Stimulated activated CD8-positive, alpha-beta memory T cell treated with anti-CD3 and anti-CD28 coated beads, Interleukin-2, amount 100 ng/mL, for 48 hours (primary cell): ENCODE results near the gene FUBP1.
"Not testable (repeated sequence)": the region's sequence is repeated elsewhere in the genome, so short reads cannot be mapped to it uniquely, and the experiment has no call there.

Source experiments
- DNase-seq, 2 donors: peaks; one replicate each; pipeline ENCODE4 v3.0.0-alpha.2; 2020; ENCODE audit warnings: low read depth in 2 of 2

FUBP1 gene, protein sequence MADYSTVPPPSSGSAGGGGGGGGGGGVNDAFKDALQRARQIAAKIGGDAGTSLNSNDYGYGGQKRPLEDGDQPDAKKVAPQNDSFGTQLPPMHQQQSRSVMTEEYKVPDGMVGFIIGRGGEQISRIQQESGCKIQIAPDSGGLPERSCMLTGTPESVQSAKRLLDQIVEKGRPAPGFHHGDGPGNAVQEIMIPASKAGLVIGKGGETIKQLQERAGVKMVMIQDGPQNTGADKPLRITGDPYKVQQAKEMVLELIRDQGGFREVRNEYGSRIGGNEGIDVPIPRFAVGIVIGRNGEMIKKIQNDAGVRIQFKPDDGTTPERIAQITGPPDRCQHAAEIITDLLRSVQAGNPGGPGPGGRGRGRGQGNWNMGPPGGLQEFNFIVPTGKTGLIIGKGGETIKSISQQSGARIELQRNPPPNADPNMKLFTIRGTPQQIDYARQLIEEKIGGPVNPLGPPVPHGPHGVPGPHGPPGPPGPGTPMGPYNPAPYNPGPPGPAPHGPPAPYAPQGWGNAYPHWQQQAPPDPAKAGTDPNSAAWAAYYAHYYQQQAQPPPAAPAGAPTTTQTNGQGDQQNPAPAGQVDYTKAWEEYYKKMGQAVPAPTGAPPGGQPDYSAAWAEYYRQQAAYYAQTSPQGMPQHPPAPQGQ

DNA sequence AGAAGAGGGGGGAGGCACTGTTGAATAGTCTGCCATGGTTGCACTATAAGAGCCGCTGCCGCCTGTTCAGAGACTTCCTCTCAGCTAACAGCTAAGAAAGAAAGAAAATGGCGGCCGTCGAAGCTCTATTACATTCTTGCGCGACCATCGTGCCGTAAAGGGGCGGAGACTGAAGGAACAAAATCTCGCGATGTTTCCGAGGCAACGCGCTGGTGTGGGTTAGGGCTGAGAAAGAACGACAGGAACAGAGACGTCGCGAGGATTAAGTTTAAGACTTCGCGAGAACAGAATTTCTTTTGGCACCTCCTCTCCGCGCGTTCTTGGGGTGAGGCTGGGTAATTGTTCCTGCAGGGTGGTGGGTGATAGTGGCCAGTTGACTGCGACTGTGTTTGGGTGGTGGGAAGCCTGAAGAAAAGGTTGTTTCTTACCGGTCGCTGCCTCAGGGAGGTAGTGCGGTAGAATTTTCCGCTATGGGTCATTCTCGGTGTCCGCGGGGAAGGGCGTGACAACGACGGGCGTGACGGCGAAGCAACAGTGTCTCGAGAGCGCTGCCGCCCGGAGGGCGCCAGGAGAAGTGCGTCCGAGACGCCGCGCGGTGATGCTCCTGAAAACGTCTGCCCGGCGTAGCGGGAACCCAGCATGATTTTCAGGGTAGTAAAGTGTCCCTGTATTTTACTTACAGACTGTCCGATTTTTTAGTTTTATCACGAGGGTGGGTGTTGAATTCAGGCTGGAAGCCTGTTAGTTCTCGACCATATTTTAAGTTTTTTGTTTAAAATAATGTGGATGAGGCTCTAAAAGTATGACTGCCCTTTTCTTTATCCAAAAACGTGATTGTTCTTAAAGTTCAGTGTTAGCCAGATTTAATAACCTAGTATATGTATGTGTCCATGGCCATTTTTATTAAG, at the start of gene FUBP1:
FUBP1 (minus strand) TSS at position 104 of the 908 bp plus-strand sequence; CDS start at position 36, 68 bp downstream.
- DNase-seq, result peak; percentile 83 to 92

DNA sequence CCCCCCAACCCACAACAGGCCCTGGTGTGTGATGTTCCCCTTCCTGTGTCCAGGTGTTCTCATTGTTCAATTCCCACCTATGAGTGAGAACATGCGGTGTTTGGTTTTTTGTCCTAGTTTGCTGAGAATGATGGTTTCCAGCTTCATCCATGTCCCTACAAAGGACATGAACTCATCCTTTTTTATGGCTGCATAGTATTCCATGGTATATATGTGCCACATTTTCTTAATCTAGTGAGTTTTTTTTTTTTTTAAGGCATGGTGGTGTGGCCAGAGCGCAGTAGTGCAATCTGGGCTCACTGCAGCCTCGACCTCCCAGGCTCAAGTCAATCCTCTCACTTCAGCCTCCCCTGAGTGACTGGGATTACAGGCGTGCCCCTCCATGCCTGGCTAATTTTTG, 42.3 kb upstream of the FUBP1 start:
- not testable (repeated sequence) for DNase-seq

DNA sequence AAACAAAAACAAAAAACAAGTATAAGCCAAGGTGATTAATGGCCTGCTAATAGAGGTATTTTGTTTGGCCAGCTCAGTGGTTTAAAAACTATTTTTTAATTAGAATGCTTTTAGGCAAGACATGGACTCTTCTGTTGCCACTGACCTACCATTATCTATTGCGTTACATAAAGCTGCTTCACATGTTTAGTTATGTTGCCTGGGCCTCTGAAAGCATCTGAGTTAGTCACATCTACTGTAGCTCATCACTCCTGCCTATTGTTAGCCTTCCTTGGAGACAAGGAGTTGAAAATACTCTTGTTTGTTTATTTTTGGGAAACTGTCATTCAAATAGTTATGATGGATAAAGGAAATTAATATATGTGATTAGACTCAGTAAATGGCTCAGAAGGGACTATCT, 40.2 kb upstream of the FUBP1 start:
- no peak for DNase-seq

DNA sequence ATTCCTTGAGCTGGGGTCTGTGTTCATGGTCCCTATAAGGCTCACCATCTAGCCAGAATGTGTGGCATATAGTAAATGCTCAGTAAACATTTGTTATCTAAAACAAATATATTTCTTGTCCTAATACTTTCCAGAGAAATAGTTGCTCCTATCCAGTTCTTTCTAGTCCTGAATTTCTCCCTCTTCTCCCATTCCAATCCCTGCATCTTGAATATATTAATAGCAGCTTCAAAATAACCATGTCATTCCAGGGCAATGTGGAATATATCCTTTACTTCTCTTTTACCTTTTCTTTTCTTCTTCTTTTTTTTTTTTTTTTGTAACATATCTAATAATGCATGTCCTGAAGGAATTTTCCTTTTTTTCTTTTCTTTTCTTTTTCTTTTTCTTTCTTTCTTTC, 36.3 kb upstream of the FUBP1 start:
- no peak for DNase-seq

DNA sequence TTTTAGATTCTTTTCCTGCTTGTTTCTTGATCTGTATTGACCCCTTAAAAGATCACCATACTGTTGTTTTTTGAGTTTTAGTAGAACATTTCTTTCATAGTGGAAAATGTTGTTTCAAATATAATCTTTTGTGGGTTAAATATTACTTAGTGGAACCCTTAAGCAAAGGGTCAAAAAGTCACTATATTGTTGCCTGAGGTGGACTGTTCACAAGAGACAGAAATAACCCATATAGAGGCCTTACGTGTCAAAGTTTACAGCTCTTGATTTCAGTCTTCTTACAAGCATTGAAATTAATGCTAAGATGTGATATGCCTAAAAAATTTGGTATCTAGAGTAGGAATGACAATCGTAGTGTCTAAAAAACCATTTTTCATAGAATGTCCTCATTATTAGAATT, 32.2 kb upstream of the FUBP1 start:
- no peak for DNase-seq

DNA sequence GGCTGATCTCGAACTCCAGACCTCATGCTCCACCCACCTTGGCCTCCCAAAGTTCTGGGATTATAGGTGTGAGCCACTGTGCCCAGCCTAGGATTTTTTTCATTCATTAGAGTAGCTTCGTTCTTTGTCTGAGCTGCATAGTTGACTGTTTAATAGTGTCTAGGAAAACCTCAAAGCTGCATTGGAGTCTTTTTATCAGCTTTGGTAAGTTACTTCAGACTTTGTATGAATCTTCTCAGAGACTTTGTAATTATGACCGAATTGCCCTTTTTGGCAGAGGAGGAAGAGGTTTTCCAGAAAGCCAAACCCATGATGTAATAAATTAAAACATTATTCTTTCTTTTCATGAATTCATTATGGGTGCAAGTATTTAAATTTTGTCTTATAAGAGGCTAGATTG, 31.0 kb upstream of the FUBP1 start:
- no peak for DNase-seq

DNA sequence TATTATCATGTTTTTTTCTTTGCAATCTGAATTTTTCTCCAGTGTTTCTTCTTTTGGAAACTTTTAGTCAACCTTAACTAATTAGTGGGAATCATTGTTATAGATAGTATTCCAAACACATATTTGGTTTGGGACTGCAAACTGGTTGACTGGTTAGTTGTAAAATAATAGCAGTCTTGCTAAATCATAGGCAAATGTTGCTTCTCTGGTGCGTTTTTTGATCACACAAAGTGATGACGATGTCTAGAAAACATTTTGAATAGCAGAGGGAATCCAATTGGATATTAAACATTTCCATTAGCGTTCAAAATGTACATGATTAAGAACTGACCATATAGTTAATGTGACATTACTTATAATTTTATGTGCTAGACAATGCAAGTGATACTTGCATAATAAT, 30.4 kb upstream of the FUBP1 start:
- no peak for DNase-seq

DNA sequence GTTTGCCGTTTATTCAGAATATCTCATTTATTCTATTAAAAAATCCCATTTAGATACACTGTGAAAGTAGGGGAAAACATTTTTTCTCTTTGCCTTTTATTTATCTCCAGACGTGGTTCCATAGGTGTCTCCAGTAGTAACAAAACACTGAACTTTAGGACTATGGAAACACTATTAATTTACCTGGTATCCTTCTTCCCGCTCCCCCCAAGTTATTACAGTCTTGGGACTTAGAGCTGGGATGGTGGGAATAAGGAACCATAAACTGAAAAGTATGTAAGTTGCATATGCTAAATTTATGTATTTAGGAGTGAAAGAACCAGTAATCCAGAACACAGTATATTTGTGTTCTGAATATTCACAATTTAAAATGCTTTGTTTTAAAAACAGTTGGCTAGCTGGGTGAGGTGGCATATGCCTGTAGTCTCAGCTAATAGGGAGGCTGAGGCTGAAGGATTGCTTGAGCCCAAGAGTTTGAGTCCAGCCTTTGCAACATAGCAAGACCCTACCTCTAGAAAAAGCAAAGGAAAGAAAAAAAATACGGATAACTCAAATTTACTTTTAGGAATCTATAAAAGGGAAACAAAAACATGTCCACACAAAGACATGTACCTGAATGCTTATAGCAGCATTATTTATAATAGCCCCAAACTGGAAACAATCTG, 28.9 kb upstream of the FUBP1 start:
- no peak for DNase-seq

DNA sequence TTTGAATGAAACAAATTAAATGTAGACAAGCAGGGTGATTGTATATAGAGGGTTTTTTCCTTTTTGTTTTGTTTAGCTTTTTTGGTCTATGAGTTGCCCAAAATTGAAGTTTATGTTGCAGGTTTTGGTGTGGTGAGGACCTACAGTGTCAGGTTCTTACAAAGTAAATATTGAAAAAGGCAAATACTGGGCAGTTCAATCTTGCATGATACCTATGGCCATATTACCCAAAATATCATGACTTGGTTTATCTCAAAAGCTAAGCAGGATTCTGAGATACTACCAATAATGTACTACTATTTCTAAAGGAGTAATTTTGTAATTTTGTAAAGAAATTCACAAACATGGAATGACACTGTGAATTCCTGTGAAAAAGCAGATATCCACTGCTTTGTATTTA, 27.6 kb upstream of the FUBP1 start:
- DNase-seq, result no peak

DNA sequence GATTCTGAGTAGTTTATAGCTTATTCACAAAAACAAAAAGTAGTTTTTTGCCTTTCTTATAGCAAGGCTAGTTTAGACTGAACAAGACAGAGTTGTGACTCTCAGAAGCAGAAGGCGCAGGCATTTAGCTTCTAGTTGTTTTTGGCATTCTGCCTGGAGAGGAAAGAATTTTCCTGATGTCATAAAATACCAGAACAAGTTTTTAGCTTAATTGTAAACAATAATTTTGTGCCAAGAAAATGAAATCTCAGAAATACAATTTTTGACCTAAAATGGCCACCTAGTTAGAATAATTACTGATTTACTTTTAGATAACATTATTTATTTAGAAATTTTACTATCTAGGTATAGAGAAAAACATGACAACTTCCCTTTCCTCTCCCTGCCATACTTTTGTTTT, 26.9 kb upstream of the FUBP1 start:
- DNase-seq, result no peak

DNA sequence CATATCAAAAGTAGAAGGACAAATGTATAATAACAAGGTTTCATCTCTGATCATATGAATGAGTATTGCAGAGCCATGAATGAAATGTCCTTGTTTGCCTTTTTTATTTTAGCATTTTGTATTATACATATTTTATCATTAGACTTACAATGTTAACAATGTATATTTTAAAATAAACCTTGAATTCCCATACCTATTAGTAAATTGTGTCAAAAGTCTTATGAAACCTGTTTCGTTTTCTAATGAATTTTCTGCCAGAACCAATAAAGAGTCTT, 26.5 kb upstream of the FUBP1 start:
- DNase-seq, result no peak

DNA sequence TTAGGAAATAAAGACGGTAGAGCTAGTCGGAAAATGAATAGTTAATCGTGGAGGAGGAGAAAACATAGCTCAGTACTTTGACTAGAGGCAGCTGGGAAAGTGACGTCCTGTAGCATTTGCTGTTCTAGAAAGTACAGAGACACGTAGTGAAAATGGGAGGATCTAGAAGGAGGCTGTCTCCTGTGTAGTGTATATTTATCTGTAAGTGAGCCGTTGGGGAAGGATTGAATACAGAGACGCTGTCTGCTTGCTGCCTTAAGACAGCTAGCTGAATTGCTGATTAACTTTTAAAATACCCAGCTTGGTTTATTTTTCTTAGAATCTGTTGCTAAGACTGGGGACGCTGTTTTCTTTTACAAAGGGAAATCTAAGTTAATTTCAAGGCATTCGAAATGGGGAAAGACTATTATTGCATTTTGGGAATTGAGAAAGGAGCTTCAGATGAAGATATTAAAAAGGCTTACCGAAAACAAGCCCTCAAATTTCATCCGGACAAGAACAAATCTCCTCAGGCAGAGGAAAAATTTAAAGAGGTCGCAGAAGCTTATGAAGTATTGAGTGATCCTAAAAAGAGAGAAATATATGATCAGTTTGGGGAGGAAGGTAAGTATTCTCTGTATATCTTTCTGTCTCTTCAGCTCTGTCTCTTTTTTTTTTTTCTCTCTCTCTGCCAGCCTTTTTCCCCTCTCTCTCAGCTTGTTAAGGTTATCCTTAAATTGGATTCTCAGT, 26.0 kb upstream of the FUBP1 start, which contains the start of gene DNAJB4:
DNAJB4 (plus strand) TSS at position 221 of the 729 bp plus-strand sequence; CDS start at position 393, 172 bp downstream.
- peak; percentile 7 to 13 for DNase-seq

DNA sequence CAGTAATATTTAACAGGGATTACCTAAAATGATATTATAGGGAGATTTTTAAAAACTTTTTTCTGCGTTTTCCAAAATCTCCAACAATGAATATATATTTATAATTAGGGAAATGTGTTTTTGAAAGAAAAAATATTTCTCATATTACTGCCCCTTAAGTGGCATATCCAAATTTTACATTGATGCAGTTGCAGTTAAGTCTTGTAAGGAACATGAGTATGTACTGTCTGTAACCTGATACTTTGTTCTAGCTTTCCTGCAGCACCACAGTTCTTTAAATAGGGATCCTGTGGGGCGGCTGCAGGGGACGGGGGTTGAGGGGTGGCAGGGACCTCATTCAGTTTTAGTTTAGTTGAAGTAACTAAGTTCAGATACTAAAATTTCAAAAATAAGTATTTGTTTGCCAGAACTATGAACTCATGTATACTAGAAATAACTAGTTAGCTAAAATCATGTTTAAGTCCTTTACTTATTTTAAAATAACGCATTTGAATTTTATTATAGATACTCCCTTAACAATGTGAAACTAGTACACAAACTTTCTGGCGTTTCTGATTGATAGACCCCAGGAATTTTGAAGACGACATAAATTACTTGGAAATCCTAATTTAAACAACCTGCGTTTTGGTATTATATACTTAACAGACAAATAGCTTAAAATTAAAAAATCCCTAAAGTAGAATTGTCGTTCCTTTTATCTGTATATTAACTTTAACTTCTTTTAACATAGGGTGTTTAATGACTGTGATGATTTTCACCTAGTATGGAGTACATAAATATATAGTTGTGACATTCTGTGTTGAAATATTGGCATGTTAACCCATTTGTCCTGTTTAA, 25.2 kb upstream of the FUBP1 start:
- DNase-seq, result peak; percentile 9 to 19

DNA sequence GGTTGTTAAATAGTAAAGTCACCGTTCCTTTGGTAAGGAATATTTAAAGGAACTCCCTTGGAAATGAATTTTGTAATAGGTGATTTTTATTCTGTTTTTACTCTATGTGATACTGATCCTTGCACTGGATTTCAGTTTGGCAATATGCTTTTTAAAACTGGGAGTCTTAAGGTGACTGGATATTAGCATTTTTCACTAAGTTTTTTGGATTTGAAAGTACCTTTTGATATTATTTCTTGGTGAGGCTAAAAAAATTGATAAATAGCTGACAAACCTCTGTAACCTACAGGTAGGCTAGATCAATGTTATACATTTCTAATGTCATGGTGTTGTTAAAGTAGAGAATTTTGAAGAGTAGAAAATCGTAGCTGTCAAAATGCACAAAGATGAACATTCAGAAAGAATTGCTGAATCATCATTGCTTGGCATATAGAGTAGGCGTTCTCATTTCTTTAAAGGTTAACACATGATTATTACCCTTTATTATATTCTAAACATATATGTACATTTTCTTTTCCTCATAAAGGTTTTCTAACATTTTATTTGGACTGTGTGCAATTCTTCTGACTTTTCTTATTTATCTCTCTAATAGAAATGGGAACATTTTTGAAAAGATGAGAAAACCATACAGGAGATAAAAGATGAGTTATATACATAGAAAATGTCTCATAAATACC, 24.3 kb upstream of the FUBP1 start:
- no peak for DNase-seq

DNA sequence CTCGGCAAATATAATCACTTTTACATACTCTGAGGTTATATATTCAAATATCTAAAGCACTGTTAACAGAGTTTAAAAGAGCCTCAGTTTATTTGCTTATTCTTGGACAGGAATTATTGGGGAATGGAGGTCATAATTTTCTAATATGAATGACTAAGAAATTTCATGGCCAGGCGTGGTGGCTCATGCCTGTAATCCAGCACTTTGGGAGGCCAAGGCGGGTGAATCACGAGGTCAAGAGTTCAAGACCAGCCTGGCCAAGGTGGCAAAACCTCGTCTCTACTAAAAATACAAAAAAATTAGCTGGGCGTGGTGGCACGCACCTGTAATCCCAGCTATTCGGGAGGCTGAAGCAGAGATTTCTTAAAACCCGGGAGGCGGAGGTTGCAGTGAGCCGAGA, 21.7 kb upstream of the FUBP1 start:
- not testable (repeated sequence) for DNase-seq

DNA sequence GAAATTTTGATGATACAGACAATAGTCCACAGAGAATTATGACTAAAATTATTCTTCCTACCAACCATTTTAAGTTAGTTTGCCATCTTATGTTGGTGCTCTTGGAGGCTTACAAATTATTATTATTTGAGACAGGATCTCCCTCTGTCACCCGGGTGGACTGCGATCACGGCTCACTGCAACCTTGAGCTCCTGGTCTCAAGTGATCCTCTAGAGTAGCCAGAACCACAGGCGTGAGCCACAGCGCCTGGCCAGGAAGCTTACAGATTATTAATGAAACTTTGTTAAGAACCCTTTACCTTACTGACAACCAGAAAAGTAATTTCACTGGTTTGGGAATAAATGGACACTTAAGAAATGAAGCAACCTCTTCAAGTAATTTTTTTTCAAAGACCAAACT, 17.9 kb upstream of the FUBP1 start:
- no peak for DNase-seq

DNA sequence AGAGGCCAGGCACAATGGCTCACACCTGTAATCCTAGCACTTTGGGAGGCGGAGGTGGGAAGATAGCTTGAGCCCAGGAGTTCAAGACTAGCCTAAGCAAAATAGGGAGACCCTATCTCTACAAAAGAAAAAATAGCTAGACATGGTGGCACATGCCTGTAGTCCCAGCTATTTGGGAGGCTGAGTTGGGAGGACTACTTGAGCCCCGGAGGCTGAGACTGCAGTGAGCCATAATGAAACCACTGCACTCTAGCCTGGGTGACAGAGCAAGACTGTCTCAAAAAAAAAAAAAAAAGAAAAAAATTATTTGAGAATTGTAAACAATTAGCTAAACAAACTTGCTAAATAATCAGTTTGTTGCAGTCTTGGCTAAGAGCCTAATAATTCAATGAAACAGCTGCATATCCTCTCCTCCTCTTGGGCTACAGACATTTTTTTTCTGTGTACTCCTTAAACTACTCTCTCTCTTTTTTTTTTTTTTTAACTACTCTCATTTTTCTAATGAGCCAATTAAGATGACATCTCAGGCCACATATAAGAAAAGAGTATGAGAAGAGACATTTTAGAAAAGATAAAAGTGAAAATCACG, 15.3 kb upstream of the FUBP1 start:
- DNase-seq, result no peak

DNA sequence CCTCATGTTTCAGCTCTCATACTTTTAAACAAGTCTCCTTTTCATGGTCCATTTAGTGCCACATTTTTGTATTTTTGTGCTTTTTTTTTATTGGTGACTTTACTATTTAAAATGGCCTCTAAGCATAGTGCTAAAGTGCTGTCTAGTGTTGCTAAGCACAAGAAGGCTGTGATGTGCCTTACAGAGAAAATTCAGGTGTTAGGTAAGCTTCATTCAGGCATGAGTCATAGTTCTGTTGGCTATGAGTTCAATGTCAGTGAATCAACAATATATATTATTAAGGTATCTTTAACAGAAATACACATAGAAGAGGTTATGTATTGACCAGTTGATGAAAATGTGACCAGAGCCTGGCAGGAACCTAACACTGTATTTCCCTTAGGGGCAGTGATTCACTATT, 12.8 kb upstream of the FUBP1 start:
- DNase-seq, result no peak

DNA sequence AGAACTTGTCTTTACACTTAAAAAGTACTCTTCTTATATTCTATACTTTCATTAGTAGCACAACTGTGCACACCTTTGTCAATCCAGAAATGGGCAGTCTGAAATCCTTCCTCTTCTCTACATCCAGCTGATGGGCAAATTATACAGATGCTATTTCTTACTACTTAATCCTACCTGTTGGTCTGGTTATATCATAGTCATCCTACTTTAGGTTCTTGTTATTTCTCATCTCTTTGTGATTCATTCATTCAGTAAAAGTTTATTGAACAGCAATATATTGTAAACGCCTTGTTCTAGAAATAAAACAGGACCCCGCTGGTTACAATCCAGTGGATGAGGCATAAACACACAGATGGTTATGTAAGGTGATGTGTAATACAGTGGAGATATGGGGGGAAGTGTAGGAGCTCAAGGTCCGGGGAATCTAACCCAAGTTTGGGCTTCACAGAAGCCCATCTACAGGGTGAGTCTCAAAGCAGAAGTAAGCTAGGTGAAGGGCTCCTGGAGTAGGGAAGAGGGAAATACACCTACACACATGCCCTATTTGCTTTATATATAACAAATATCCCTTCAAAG, 11.8 kb upstream of the FUBP1 start:
- no peak for DNase-seq
